HG03439 (cell line): ENCODE data around the gene PCYOX1L.

Experiments used
- ATAC-seq: cut with Tn5 transposase; IDR thresholded peaks from one replicate; pipeline ENCODE4 v1.9.1; 2021; ENCODE audit warnings: mild to moderate bottlenecking, moderate library complexity; ENCODE audit not compliant: unreplicated experiment

PCYOX1L gene

GRCh38 chr5:149357370-149358293 lies at the start of gene PCYOX1L:
PCYOX1L (plus strand) TSS chr5:149358046; CDS start chr5:149358069, 23 bp downstream.
- peak; percentile 99 for ATAC-seq

- ATAC-seq: no peak
Measured at GRCh38 chr5:149309354-149309753, 48.5 kb upstream of the PCYOX1L start.

GRCh38 chr5:149310488-149310887 lies 47.4 kb upstream of the PCYOX1L start:
- ATAC-seq: no peak

GRCh38 chr5:149310947-149311658 lies 46.7 kb upstream of the PCYOX1L start:
- no peak for ATAC-seq

GRCh38 chr5:149313151-149313841 lies 44.5 kb upstream of the PCYOX1L start:
- ATAC-seq: no peak

- no peak for ATAC-seq
Measured at GRCh38 chr5:149314571-149315111, 43.2 kb upstream of the PCYOX1L start.

- no peak for ATAC-seq
Measured at GRCh38 chr5:149315753-149316152, 42.1 kb upstream of the PCYOX1L start.

- ATAC-seq: no peak
Measured at GRCh38 chr5:149317281-149318048, 40.4 kb upstream of the PCYOX1L start.

- ATAC-seq: no peak
Measured at GRCh38 chr5:149319174-149319573, 38.7 kb upstream of the PCYOX1L start.

- ATAC-seq: no peak
Measured at GRCh38 chr5:149320791-149321330, 37.0 kb upstream of the PCYOX1L start.

- no peak for ATAC-seq
Measured at GRCh38 chr5:149322518-149322917, 35.3 kb upstream of the PCYOX1L start.

GRCh38 chr5:149323210-149323609 lies 34.6 kb upstream of the PCYOX1L start:
- no peak for ATAC-seq

GRCh38 chr5:149323621-149324205 lies 34.1 kb upstream of the PCYOX1L start:
- no peak for ATAC-seq

GRCh38 chr5:149324641-149325040 lies 33.2 kb upstream of the PCYOX1L start:
- no peak for ATAC-seq

GRCh38 chr5:149325166-149325735 lies 32.6 kb upstream of the PCYOX1L start:
- ATAC-seq: no peak

GRCh38 chr5:149325894-149326293 lies 32.0 kb upstream of the PCYOX1L start:
- ATAC-seq: no peak

- ATAC-seq: no peak
Measured at GRCh38 chr5:149326611-149327010, 31.2 kb upstream of the PCYOX1L start.

GRCh38 chr5:149328177-149328576 lies 29.7 kb upstream of the PCYOX1L start:
- ATAC-seq: no peak

GRCh38 chr5:149333711-149334443 lies 24.0 kb upstream of the PCYOX1L start:
- no peak for ATAC-seq
